GM12891 (cell line): ENCODE data around the gene PTPRT.

ENCODE experiments used
- SPI1 ChIP-seq: IDR thresholded peaks from 2 replicates; pipeline ENCODE4 v1.6.1; 2011; ENCODE audit warnings: low read depth, low read length, control low read depth
- TAF1 ChIP-seq: IDR thresholded peaks from 2 replicates; pipeline ENCODE4 v1.6.1; 2011; ENCODE audit warnings: low read depth, low read length, control low read depth

GRCh38 chr20:42024653-42025052, 1165.1 kb downstream of the PTPRT start:
- TF ChIP-seq SPI1, result no peak
- TF ChIP-seq TAF1, result no peak
